A673 (cell line): ENCODE measurements around the gene UBTD1. TPM values are rescaled to one million over a fixed set of nuclear protein-coding genes. Genes with fewer than 3 reads are reported as not detected.

Source experiments
- BruUV-seq: library from RNA; stranded (reverse); fragments of 400-500 nt; replicated peaks from 2 replicates; lab custom pipeline; 2021; lab: Mats Ljungman, UMichigan
- CTCF ChIA-PET: fragments of 300-600 bp; sonication (Branson Sonifier 250); formaldehyde crosslinking; loops from one replicate; lab custom pipeline; 2022; ENCODE audit warnings: antibody characterized with exemption; lab: Charles Lee
- POLR2A ChIA-PET: fragments of 300-600 bp; sonication (Branson Sonifier 250); formaldehyde crosslinking; loops from one replicate; lab custom pipeline; 2022; ENCODE audit warnings: antibody characterized with exemption; ENCODE audit not compliant: low non-redundant PET; lab: Charles Lee
- DNase-seq: peaks from one replicate; pipeline ENCODE4 v3.0.0-alpha.2; 2015; ENCODE audit warnings: low spot score
- H3K27ac ChIP-seq: fragments of 200-600 bp; sonication (generic); 2 replicates; pipeline ENCODE4 v1.5.1; 2016; ENCODE audit warnings: mixed run types, low read depth, mild to moderate bottlenecking, mixed read lengths, antibody characterized with exemption, low read length; ENCODE audit not compliant: poor library complexity, severe bottlenecking
- H3K27me3 ChIP-seq: fragments of 200-600 bp; sonication (generic); replicated peaks from 2 replicates; pipeline ENCODE4 v1.6.1; 2017; ENCODE audit warnings: mixed run types, low read depth, mild to moderate bottlenecking, mixed read lengths, antibody characterized with exemption, low read length; ENCODE audit not compliant: insufficient read depth, poor library complexity
- H3K36me3 ChIP-seq: fragments of 200-600 bp; sonication (generic); 2 replicates; pipeline ENCODE4 v1.6.1; 2016; ENCODE audit warnings: mixed run types, mild to moderate bottlenecking, mixed read lengths, antibody characterized with exemption, low read length; ENCODE audit not compliant: insufficient read depth, poor library complexity, severe bottlenecking
- H3K4me1 ChIP-seq: fragments of 200-600 bp; sonication (generic); 2 replicates; pipeline ENCODE4 v1.6.1; 2017; ENCODE audit warnings: mixed run types, mild to moderate bottlenecking, mixed read lengths, antibody characterized with exemption, low read length; ENCODE audit not compliant: insufficient read depth, poor library complexity, severe bottlenecking
- H3K4me3 ChIP-seq: fragments of 200-600 bp; sonication (generic); 2 replicates; pipeline ENCODE4 v1.5.1; 2016; ENCODE audit warnings: low read depth, mixed run types, mild to moderate bottlenecking, mixed read lengths, low read length; ENCODE audit not compliant: poor library complexity, severe bottlenecking
- H3K9me3 ChIP-seq: fragments of 200-600 bp; sonication (generic); 2 replicates; pipeline ENCODE4 v1.6.1; 2016; ENCODE audit warnings: mixed run types, low read depth, mild to moderate bottlenecking, mixed read lengths, antibody characterized with exemption, low read length; ENCODE audit not compliant: poor library complexity, severe bottlenecking
- EZH2 ChIP-seq: fragments of 200-600 bp; sonication (generic); IDR thresholded peaks from 2 replicates; pipeline ENCODE4 v1.6.1; 2017; ENCODE audit warnings: borderline replicate concordance, low read depth, mild to moderate bottlenecking, mixed read lengths, antibody characterized with exemption, low read length; ENCODE audit not compliant: poor library complexity, severe bottlenecking
- intact Hi-C: fragments of 100-400 bp; cut with micrococcal nuclease; formaldehyde crosslinking; loops from one replicate; pipeline ENCODE4 v1.10.0; 2022; ENCODE audit not compliant: unreplicated experiment
- total RNA-seq: library from RNA; stranded (reverse); gene quantifications from 2 replicates; pipeline ENCODE4 v1.2.3, GENCODE V29; 2021
- TF ChIP-seq, protein P1 (sequence below): fragments of 300-800, 200-600 bp; sonication (generic); conservative IDR thresholded peaks from 2 replicates; pipeline ENCODE4 v1.5.1; 2017; ENCODE audit warnings: low read depth, mild to moderate bottlenecking, antibody characterized with exemption, low read length, moderate library complexity, mixed read lengths

The UBTD1 gene
- total RNA-seq, 1 experiment from 2014 or later = 3.1 TPM

DNA sequence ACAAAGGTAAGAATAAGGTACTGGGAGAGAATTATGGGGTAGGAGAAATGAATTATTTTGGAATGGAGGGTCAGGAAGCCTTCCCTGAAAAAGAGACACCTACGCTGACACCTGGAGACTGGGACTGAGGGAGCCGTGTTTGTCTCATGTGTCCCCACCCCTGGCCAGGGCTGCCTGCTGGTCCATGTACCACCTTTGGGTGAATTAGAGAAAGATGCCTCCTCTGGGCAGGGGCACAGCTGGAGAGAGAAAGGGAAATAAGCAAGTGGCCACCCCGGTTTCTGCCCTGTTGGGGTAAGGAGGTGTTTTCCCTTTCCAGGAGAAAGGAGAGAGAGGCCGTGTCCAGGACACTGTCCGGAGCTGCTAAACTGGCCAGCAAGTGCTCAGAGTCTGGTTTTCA is 21.8 kb downstream of the UBTD1 start:
- no peak for TF ChIP-seq EZH2
- TF ChIP-seq, protein P1, sequence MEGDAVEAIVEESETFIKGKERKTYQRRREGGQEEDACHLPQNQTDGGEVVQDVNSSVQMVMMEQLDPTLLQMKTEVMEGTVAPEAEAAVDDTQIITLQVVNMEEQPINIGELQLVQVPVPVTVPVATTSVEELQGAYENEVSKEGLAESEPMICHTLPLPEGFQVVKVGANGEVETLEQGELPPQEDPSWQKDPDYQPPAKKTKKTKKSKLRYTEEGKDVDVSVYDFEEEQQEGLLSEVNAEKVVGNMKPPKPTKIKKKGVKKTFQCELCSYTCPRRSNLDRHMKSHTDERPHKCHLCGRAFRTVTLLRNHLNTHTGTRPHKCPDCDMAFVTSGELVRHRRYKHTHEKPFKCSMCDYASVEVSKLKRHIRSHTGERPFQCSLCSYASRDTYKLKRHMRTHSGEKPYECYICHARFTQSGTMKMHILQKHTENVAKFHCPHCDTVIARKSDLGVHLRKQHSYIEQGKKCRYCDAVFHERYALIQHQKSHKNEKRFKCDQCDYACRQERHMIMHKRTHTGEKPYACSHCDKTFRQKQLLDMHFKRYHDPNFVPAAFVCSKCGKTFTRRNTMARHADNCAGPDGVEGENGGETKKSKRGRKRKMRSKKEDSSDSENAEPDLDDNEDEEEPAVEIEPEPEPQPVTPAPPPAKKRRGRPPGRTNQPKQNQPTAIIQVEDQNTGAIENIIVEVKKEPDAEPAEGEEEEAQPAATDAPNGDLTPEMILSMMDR = no peak
- intact Hi-C loops = no loop called here
- H3K9me3 ChIP-seq = no peaks in the 10 kb centered on the region
- peaks cover 12% of the 10 kb centered on the region for H3K4me1 ChIP-seq
- BruUV-seq = no TSS peak
- CTCF ChIA-PET = no interaction called here
- H3K4me3 ChIP-seq = no peak overlapping the region
- no peaks in the 10 kb centered on the region for H3K36me3 ChIP-seq
- H3K27me3 ChIP-seq = peaks cover 3% of the 10 kb centered on the region
- DNase-seq = no peak
- POLR2A ChIA-PET = no interaction called here
- no peak overlapping the region for H3K27ac ChIP-seq

DNA sequence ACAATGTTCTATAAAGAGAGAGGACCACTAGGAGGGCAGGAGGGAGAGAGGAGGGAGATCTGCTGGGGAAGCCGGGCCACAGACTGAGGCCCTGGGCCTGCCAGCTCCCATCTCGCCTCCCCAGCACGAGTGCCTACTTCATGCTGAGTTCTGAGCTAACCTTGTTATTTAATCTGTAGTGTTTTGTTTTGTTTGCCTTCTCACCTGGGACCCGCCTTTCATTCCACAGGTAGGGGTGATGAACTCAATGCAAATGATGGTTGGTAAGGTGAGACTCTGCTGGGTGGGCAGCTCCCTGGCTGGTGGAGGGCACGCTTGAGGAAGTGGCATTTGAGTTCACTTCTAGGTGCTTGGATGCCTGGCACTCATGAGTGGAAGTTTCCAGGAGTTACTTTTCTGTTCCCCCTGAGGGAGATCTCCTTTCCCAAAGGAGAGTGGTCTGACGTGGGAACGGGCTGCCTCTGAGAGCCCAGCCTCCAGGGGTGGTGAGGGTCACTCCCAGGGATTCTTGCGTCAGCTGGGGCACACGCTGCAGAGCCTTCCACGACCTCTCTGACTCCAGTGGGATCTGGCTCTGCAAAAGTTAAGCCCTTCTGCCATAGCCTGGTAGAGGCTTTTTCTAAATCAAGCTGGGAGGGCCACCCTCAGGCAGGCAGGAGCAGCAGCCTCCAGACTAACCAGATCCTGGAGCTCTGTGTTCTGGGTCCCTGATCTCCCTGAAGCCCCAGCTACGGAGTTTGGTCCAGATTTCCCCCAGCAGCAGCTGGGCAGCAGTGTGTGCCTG is 22.4 kb downstream of the UBTD1 start:
- BruUV-seq = no TSS peak
- Histone ChIP-seq H3K9me3 (no peaks in the 10 kb centered on the region), H3K36me3 (no peaks in the 10 kb centered on the region), H3K4me1 (peaks cover 12% of the 10 kb centered on the region), H3K27ac (no peak overlapping the region), H3K27me3 (peaks cover 3% of the 10 kb centered on the region), H3K4me3 (no peak overlapping the region)
- TF ChIP-seq, protein P1 = no peak
- no peak for DNase-seq
- ChIA-PET CTCF (no interaction called here), POLR2A (no interaction called here)
- intact Hi-C loops = no loop called here

- ChIA-PET POLR2A (no interaction called here), CTCF (no interaction called here)
- H3K4me3 ChIP-seq = no peak overlapping the region
- no peaks in the 10 kb centered on the region for H3K36me3 ChIP-seq
- no peak overlapping the region for H3K27ac ChIP-seq
- intact Hi-C loops = no loop called here
- peaks cover 3% of the 10 kb centered on the region for H3K27me3 ChIP-seq
- TF ChIP-seq, protein P1 = no peak
- no peak for TF ChIP-seq EZH2
- no peaks in the 10 kb centered on the region for H3K9me3 ChIP-seq
- BruUV-seq = no TSS peak
- DNase-seq = no peak
- H3K4me1 ChIP-seq = peaks cover 12% of the 10 kb centered on the region
Observed at GRCh38 chr10:97522071-97522470, 23.3 kb downstream of the UBTD1 start.
